ENCODE results near the gene PEAK1. TPM values are rescaled to one million over a fixed set of nuclear protein-coding genes. Genes with fewer than 3 reads are reported as not detected.
"Not testable (repeated sequence)": the region's sequence is repeated elsewhere in the genome, so short reads cannot be mapped to it uniquely, and the experiment has no call there.

Gene PEAK1
- total RNA-seq, 1 experiment from 2014 or later = 25.9 TPM

DNA sequence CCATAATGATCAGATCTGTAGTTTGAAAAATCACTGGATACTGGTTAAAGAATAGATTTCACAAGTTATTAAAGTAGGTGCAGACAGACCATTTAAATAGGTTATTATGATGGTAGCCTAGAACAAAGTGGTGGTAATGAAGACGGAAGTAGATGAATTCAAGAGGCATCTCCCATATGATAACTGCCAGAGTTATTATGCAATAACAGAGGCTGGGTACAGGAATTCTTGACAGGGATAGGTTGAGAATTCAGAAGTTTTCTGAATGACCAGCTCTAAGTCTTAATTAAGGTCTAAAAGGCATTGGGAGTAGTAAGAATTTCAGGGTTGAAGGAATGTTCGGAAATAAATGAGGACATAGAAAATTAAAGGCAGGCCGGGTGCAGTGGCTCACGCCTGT is 108.9 kb downstream of the PEAK1 start:
- no peak for DNase-seq (ENCODE audit: low spot score)

DNA sequence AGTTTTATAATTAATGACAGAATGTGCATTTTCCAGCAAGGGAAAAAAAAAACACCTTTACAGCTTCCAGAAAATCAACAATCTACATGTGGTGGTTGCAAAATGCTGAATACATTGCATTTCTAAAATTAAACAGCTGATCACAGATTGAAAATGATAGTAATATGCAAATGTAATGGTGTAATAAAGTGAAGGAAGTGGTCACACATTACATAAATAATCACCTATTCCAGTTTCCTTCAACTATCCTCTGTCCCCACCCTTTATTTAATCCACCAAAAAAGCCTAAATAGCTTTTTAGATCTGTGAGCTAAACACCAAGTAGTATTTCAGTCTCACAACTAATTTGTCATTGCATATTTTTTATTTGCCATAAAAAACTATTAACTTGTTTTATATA is 110.5 kb downstream of the PEAK1 start:
- DNase-seq (ENCODE audit: low spot score) = no peak

DNA sequence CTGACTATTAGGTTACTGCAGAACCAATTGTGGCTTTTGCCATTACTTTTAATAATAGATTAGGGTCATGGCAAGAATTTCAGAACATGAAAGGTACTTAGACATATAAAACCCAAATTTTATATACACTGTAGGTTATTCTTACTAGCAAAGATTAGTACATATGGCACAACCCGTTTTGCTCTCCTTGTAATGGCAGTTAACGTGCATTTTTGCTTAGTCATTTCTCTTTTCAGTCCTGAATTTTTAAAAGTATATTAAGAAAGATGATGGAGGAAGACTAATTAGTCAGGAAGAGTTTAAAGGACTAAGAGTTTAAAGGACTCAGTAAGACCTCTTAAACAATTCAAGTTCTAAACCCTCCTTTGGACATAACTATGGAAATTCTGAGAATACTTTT is 114.0 kb downstream of the PEAK1 start:
- no peak for DNase-seq (ENCODE audit: low spot score)

DNA sequence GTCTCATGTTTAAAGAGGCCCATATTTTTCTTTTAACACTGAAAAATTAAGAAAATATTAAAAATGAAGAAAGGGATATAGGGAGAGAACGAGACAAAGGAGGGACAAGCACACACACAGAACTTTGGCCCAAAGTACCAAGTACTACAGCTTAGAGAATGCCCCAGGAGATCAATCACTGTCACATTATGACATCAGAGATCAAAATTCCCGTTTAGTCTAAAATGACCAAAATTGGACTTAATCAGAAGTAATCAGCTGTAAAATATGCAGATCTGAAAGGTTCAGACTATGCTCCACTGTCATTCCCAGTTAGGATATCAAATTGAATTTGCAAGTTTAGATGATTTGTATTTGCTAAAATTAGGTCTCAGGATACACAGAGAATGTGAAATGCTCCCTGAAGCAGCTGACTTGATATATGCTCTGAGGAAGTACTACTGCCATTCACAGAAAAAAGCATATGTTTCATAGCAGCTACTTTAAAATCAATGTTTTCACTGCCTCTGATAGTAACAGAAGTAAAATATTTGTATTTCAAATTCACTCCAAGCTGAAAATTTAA is 123.0 kb downstream of the PEAK1 start:
- no peak for DNase-seq (ENCODE audit: low spot score)

DNA sequence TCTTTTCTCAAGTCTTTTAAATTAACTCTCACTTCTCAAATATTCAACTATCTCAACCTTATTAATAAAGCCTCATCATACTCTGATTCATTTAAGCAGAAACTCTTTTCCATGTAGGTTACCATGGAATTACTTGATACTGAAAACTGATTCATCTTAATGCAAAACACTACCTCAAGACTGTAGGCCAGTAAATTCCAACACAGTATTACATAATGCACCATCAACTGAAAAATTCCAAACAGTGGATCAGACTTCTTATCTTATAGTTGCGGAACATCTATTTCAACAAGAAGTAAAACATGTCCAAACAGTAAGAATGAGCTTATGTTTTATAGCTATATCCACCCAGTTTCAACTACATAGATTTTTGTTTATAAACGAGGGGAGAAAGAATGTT is 124.5 kb downstream of the PEAK1 start:
- DNase-seq (ENCODE audit: low spot score) = no peak

DNA sequence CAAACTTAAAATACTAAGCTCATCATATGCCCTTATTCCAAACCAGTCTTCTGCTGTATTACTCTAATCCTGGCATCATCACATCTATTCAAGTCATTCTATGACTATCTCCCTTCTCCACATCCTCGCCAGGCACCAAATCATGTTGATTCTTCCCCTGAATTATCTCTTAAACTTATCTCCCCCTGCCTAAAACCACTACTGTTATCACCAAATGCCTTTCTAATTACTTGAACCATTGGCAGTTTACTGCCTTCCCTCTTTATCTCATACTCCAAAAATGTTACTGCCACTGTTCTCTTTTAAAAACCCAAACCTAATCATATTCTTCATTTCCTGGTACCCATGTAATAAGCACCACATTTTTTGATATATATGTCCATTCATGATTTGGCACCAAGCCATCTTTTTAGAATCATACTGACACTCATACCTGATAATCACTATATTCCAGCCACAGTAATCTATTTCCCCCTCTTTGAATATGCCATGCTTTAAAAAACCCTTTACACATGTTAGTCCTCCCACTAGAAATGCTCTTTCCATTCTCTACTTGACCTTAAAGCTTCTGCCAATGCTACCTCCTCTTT is 126.8 kb downstream of the PEAK1 start:
- DNase-seq (ENCODE audit: low spot score) = no peak

DNA sequence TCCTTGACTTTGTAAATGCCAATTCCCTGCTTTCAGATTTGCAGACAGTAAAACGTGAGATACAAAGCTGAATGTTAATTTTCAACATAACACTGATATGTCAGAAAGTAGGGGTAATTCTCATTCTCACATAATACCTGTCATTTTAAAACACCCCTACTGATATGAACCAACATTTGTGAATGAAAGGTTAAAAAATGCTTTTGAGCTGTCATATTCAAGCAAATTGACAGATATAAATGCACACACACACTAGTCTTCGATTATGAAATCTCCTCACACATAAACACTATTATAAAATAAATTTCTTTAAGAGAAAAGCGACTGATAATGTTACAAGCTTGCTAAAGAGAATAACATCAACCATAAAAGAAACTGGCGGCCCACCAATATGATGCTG is 128.8 kb downstream of the PEAK1 start:
- DNase-seq (ENCODE audit: low spot score) = no peak

DNA sequence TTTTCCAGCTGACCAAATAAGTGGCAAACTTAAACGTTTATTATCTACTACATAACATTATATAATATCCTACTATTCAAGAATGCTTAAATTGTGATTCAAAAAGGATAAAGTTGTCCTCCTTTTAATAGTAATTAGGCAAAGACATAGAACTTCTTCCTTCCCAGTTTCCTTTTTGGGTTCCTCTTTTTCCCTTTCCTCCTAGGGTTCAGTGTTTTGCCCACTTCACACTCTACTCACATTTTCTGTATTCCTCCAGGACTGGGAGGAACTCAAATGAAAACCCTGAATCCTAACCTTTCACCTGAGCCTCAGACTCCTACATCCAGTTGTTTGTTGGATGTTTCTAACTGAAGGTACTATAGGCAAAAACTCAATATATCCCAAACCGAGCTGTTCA is 132.5 kb downstream of the PEAK1 start:
- DNase-seq (ENCODE audit: low spot score) = no peak

DNA sequence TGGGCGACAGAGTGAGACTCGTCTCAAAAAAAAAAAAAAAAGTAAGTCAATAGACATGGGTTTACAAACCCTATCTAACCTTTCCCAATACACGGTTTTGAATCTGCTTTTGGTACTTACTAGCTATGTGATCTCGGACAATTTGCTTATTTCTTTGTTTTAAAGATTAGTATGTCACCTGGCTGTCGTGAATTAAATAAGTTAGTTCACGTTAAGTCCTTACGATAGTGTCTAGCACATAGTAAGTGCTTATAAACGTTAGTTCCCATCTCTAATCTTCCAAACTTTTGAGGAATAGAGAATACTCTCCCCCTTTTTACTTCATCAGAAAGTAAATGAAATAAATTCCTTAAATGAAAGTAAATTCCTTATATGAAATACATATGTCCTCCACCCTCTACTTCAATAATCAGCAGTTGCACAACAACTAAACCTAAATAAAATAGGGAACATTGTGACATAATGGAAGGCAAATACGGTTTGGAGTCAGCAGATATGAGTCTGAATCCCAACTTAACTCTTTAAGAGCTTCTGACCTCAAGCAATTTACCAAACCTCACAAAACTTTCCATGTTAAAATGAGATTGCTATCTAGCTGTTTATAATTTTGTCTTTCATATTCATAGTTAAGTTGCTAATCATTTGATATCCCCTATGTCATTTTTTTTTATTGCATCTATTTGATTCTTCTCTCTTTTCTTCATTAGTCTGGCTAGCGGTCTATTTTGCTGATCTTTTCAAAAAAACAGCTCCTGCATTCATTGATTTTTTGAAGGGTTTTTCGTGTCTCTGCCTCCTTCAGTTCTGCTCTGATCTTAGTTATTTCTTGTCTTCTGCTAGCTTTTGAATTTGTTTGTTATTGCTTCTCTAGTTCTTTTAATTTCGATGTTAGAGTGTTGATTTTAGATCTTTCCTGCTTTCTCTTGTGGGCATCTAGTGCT is 134.6 kb downstream of the PEAK1 start:
- no peak for DNase-seq (ENCODE audit: low spot score)

DNA sequence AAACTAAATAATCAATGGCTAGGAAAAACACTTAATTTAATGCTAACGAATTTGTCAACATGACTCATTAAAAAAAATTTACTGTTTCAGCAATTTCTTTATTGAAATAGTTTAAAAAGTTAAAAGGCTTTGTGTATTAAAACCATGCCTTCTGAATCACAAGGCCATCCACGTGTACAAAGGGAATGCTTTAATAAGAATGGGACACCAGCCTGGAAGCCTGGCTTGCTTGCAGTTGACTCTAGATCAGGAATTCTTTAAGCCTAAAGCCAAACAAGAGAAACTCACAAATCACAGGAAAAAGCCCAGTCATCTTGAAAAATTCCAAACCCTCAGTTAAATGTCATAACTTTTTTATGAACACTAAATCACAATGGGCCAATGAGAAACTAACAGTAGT is 137.6 kb downstream of the PEAK1 start:
- no peak for DNase-seq (ENCODE audit: low spot score)

DNA sequence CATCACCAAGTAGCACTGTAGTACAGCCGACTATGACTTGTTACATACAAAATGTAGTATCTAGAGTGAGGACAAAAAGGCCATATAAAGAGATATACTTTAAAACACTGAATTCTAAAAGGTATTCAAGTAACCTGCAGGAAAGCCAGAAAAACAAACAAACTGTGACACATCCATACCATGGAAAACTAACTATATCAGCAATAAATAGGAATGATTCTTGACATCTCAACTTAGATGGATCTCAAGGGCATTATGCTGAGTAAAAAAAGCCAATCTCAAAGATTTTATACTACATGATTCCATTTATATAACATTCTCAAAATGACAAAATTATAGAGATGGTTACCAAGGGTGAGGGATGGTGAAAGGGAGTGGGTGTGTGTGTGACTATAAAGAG is 143.0 kb downstream of the PEAK1 start:
- DNase-seq (ENCODE audit: low spot score) = no peak

DNA sequence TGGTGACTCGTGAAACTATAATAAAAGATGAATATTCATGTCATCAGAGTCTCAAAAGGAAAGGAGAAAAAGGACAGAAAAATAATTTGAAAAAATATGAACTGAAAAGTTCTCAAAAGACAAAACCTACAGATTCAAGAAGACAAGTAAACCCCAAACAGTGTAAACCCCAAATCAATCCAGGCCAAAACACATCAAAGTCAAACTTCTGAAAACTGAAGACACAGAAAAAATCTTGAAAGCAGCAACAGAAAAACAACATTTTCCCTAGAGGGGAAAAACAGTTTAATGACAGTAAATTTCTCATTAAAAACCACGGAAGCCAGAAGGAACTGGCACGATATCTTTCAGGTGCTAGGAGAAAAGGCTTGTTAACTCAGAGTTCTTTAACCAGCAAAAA is 143.8 kb downstream of the PEAK1 start:
- no peak for DNase-seq (ENCODE audit: low spot score)

DNA sequence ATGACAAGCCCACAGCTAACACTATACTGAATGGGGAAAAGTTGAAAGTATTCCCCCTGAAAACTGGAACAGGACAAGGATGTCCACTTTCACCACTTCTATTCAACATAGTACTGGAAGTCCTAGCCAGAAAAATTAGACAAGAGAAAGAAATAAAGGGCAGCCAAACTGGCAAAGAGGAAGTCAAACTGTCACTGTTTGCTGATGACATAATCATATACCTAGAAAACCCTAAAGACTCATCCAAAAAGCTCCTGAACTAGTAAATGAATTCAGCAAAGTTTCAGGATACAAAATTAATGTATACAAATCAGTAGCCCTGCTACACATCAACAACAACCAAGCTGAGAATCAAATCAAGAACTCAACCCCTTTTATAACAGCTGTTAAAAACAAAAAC is 146.8 kb downstream of the PEAK1 start:
- not testable (repeated sequence) for DNase-seq (ENCODE audit: low spot score)

DNA sequence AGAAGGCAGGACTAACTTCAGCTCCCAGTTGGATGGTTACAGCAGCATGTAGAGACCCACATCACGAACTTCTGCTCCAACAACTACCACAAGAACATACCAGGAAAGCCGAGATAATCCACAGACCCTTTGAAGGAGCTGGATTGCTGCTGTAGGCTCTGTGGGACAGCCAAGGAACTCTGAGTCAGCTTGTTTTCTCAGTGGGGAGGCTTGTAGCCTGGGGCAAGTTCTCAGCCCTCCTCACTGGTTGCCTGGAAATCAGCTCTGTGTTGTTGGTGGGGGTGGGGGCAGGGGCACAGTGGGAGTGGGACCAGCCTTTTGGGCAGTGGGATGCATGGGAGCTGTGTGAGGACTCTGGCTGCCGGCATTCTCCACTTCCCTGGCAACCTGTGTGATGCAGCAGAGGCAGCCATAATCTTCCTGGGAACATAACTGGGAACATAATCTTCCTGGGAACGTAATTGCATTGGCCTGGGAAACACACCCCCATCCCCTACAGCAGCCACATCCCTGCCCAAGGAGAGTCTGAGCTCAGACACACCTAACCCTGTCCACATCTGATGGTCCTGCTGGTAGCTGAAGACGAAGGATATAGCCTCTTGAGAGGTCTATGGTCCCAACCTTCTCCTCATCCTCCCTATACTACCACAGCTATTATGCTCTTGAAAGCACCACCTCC is 153.1 kb downstream of the PEAK1 start:
- DNase-seq (ENCODE audit: low spot score) = no peak

DNA sequence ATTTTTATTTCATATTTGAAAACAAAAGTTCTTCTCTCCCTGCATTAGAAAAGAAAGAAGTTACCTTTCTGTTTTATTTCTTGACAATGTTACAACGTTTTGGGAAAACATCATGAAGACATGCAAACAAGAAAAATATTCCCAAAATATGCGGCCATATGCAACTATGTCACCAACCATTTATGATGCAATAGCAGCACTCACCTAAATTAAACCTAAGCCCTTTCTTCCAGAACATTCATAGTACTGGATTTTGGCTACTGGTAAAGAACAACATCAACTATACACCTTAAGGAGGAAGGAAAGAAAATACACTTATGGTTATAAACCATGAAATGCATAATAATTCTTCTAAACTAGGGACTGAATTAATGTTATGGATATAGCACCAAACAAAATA is 164.5 kb downstream of the PEAK1 start:
- no peak for DNase-seq (ENCODE audit: low spot score)

DNA sequence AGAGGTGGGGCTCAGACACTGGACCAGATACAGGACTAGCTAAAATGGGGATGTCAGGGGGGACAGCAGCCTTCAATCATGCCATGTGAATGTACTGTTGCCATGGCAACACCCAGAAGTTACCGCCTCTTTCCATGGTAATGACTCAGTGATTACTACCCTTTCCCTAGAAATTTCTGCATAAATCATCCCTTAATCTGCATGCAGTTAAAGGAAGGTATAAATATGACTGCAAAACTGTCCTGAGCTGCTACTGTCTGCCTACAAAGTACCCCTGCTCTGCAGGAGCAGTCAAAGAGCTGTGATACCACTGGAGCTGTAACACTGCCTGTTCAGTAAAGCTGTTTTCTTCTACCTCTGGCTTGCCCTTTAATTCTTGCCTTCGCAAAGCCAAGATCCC is 168.2 kb downstream of the PEAK1 start:
- no peak for DNase-seq (ENCODE audit: low spot score)

DNA sequence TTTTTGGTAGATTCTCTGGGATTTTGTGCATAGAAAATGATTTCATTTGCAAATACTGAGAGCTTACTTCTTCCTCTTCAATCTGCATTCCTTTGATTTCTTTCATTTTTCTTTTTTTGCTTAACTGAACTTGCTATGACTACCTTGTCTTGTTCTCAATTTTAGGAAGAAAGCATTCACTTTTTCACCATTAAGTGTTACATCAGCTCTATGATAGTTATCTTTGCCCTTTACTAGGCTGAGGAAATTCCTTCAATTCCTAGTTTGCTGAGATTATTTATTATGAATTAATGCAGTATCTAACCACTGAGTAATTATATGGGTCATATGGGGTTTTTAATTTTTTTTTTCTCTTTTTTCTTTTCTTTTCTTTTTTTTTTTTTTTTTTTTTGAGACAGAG is 172.8 kb downstream of the PEAK1 start:
- no peak for DNase-seq (ENCODE audit: low spot score)

DNA sequence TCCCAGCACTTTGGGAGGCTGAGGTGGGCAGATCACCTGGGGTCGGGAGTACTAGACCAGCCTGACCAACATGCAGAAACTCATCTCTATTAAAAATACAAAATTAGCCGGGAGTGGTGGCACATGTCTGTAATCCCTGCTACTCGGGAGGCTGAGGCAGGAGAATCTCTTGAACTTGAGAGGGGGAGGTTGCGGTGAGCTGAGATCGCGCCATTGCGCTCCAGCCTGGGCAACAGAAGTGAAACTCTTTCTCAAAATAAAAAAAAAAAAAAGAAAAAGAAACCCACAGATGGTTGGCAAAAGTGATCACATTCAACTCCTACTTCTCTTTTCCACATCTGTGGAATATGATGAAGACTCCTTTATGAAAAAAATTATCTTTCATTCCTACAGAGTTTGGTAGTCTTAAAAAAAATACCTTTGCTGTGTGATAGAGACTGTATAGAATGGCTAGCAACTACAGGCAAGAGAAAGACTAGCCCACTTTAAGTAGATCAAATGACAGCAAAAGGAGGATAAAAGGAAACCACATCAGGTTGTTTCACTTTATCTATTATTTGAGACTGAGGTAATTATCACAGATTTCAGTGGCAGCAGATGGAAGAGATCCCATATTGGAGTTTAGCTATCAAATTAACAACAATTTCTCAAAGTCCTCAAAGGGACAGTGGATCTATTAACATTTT is 176.0 kb downstream of the PEAK1 start:
- no peak for DNase-seq (ENCODE audit: low spot score)

DNA sequence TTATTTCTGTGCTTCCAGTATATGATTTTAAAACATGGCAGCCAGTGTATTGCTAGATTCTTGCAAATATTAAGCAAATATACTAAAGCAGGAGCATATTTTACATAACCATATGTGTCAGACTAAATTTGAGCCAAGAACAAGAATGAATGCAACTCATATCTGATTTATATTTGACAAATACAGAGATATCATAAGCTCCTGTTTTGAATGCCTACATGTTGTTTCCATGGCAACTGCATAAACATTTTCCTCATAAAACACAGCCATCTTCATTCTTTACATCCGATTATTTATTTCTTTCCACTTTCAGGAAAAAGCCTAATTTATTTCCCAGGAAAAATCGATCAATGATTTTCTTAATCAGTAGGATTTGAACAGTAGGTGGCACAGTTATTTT is 176.8 kb downstream of the PEAK1 start:
- DNase-seq (ENCODE audit: low spot score) = peak; percentile 54

DNA sequence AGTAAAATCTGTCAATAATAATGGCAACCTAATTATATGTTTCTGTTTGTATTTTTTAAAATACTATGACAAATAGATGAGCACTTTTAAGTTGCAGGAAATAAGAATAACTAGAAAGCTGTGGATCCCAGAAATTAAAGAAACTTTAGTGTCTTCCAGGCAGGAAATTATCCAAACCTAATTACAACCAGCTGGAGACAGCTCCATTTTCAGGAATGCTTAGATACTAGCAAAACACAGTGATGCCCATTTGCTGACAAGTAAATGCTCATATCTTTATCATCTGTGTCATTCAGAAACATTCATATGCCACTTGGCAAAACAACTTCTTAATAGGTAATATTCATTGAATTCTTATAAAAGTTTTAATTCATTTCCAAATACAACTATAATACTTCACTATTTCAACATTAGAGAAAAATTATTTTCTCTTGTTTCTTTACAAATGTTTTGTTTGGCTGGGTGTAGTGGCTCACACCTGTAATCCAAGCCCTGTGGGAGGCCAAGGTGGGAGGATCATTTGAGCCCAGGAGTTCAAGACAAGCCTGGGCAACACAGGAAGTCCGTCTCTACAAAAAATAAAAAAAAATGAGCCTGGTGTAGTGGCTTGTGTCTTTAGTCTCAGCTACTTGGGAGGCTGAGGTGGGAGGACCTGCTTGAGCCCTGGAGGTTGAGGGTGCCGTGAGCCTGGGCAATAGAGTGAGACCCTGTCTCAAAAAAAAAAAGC is 179.9 kb downstream of the PEAK1 start:
- DNase-seq (ENCODE audit: low spot score) = no peak

DNA sequence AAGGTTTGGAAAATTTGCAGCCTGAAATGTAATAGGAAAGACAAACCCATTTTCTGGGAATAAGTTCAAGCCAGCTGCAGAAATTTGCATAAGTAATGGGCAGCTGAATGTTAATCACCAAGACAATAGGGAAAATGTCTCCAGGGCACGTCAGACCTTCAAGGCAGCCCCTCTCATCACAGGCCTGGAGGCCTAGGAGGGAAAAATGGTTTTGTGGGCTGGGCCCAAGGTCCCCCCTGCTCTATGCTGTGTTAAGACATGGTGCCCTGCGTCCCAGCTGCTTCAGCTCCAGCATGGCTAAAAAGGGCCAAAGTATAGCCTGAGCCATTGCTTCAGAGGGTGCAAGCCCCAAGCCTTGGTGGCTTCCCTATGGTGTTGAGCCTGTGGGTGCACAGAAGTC is 184.3 kb downstream of the PEAK1 start:
- DNase-seq (ENCODE audit: low spot score) = no peak
